HepG2 (cell line): ENCODE results near the gene PDXDC1. TPM values are rescaled to one million over a fixed set of nuclear protein-coding genes. Genes with fewer than 3 reads are reported as not detected.
"Not testable (repeated sequence)": the region's sequence is repeated elsewhere in the genome, so short reads cannot be mapped to it uniquely, and the experiment has no call there.

Experiments used
- ATAC-seq: fragments of 200-7000 bp; cut with Tn5 transposase; 3 replicates; pipeline ENCODE4 v1.9.1; 2020; ENCODE audit warnings: mild to moderate bottlenecking, moderate library complexity
- BruUV-seq: library from RNA; stranded (reverse); fragments of 400-500 nt; replicated peaks from 2 replicates; lab custom pipeline; 2021; lab: Mats Ljungman, UMichigan
- CTCF ChIA-PET: fragments of 300-600 bp; formaldehyde crosslinking; extraction: SDS; loops from one replicate; lab custom pipeline; 2021; ENCODE audit warnings: low total read pairs, inconsistent platforms, low intra/inter-chr PET ratio; lab: Yijun Ruan, JAX
- POLR2A ChIA-PET: fragments of 350-600 bp; sonication (Branson Sonifier 250); formaldehyde crosslinking; loops from one replicate; lab custom pipeline; 2020; ENCODE audit warnings: antibody characterized with exemption, inconsistent platforms; lab: Yijun Ruan, JAX
- DNase-seq: peaks from one replicate; pipeline ENCODE4 v3.0.0-alpha.2; 2015; ENCODE audit warnings: low spot score
- FAIRE-seq: peaks from 3 replicates; lab custom pipeline; 2011; peaks lifted over from hg19 to GRCh38; lab: Jason Lieb, UNC
- H2AFZ ChIP-seq: one replicate; pipeline ENCODE4 v1.6.1; 2011; ENCODE audit warnings: low read length, inconsistent platforms
- H3K27ac ChIP-seq: fragments of 300-600 bp; 3 replicates; pipeline ENCODE4 v1.8.0; 2011; ENCODE audit warnings: mixed run types, mild to moderate bottlenecking, mixed read lengths, low read length, inconsistent platforms; ENCODE audit not compliant: insufficient read depth; ENCODE audit errors: extremely low read length
- H3K27me3 ChIP-seq, 2 experiments: fragments of 200-600 bp in 1 of 2; 2 replicates in 1 of 2; 3 replicates in 1 of 2; pipeline versions ENCODE4 v1.6.0 to v1.8.0; 2011; ENCODE audit warnings: low read length in 2 of 2, mild to moderate bottlenecking in 2 of 2, moderate library complexity in 2 of 2, inconsistent platforms in 1 of 2; ENCODE audit not compliant: insufficient read depth in 2 of 2, control insufficient read depth in 1 of 2
- H3K36me3 ChIP-seq, 2 experiments: fragments of 200-600 bp in 1 of 2; replicated peaks in 1 of 2; 2 replicates in 1 of 2; 3 replicates in 1 of 2; pipeline versions ENCODE4 v1.5.1 to v1.8.0; 2011; ENCODE audit warnings: low read length in 2 of 2, inconsistent platforms in 1 of 2; ENCODE audit not compliant: insufficient read depth in 2 of 2, control insufficient read depth in 1 of 2
- H3K4me1 ChIP-seq: 2 replicates; pipeline ENCODE4 v1.5.1; 2012; ENCODE audit warnings: low read length, inconsistent platforms; ENCODE audit not compliant: insufficient read depth
- H3K4me2 ChIP-seq: 2 replicates; pipeline ENCODE4 v1.6.0; 2011; ENCODE audit warnings: low read depth, low read length, inconsistent platforms
- H3K4me3 ChIP-seq, 3 experiments: fragments of 200-600 bp in 1 of 3; sonication (generic), shearing (Covaris generic) in 1 of 3; replicated peaks in 1 of 3; 2 replicates each; pipeline ENCODE4 v1.5.1; 2011 to 2016; ENCODE audit warnings: low read length in 3 of 3, inconsistent platforms in 2 of 3, low read depth in 2 of 3, mild to moderate bottlenecking in 2 of 3, control low read depth in 1 of 3, mixed read lengths in 1 of 3; ENCODE audit not compliant: insufficient read depth in 1 of 3
- H3K79me2 ChIP-seq: one replicate; pipeline ENCODE4 v1.6.1; 2011; ENCODE audit warnings: low read length, inconsistent platforms; ENCODE audit not compliant: insufficient read depth
- H3K9ac ChIP-seq: 2 replicates; pipeline ENCODE4 v1.6.0; 2011; ENCODE audit warnings: mild to moderate bottlenecking, low read depth, low read length, inconsistent platforms; ENCODE audit not compliant: insufficient read depth
- H3K9me3 ChIP-seq: 2 replicates; pipeline ENCODE4 v1.5.1; 2012; ENCODE audit warnings: mild to moderate bottlenecking, low read length
- H4K20me1 ChIP-seq: 2 replicates; pipeline ENCODE4 v1.6.0; 2011; ENCODE audit warnings: inconsistent platforms, mild to moderate bottlenecking, low read length, moderate library complexity; ENCODE audit not compliant: insufficient read depth
- WGBS: methylation state at CpG from one replicate; pipeline ENCODE4 v1.1.6; 2017; ENCODE audit warnings: low lambda C conversion rate; 5-methylcytosine and 5-hydroxymethylcytosine counted together
- in situ Hi-C: cut with HindIII; loops from 2 replicates; pipeline ENCODE4 v1.10.0; 2017; ENCODE audit warnings: low pct_unique_long_range_greater_than_20kb; ENCODE audit not compliant: extremely low pct_ligation_motif_present
- intact Hi-C: fragments of 100-400 bp; cut with micrococcal nuclease; formaldehyde crosslinking; loops from one replicate; pipeline ENCODE4 v1.10.0; 2022; ENCODE audit not compliant: unreplicated experiment
- polyA plus RNA-seq, 8 experiments: library from polyadenylated mRNA; depleted of rRNA in 3 of 8; stranded (reverse) in 7 of 8; unstranded in 1 of 8; fragments of >200 nt; fragmentation: Illumina TruSeq in 4 of 8; extraction: Trizol in 4 of 8; gene quantifications; 2 replicates each; pipeline versions ENCODE4 v1.2.1 to v1.2.3, GENCODE V29; 2011 to 2016; ENCODE audit warnings: low read depth in 4 of 8, missing spikeins in 1 of 8, mixed read lengths in 1 of 8; ENCODE audit not compliant: insufficient read depth in 1 of 8
- total RNA-seq, 5 experiments: library from RNA; depleted of rRNA; stranded (reverse); fragments of >200 nt; fragmentation: Illumina TruSeq; extraction: Trizol; gene quantifications; 2 replicates each; pipeline ENCODE4 v1.2.3, GENCODE V29; 2016; ENCODE audit warnings: low read depth in 1 of 5
- TF ChIP-seq, protein P1 (sequence below), 2 experiments: fragments of 450-650 bp in 1 of 2; sonication (generic) in 1 of 2; formaldehyde crosslinking in 1 of 2; IDR thresholded peaks; 2 replicates each; pipeline versions ENCODE4 v1.6.1 to v1.8.0; 2016 to 2022; ENCODE audit warnings: antibody characterized with exemption in 1 of 2, mild to moderate bottlenecking in 1 of 2, missing genetic modification reagents in 1 of 2

PDXDC1 gene
- total and polyA plus RNA-seq, 2 of the 13 experiments (the other 11 are each of a cell fraction or from before 2014, with no cell fraction given): 133 to 169 TPM

DNA sequence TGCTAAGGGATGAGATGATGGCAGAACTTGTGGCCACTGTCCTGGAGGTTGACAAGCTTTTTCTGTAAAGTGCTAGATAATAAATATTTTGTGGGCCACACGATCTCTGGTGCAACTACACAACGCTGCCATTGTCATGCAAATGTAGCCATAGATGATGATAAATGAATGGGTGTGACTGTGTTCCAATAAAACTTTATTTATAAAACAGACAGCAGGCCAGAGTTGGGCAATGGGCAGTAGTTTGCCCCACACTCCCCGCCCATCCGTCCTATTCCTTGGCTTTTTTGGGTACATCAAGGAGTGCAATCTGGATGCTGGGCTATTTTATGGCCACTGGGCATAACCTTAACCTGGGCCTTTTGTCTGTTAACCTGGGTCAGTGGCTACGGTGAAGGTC, 184.8 kb downstream of the PDXDC1 start:
- TF ChIP-seq, protein P1, sequence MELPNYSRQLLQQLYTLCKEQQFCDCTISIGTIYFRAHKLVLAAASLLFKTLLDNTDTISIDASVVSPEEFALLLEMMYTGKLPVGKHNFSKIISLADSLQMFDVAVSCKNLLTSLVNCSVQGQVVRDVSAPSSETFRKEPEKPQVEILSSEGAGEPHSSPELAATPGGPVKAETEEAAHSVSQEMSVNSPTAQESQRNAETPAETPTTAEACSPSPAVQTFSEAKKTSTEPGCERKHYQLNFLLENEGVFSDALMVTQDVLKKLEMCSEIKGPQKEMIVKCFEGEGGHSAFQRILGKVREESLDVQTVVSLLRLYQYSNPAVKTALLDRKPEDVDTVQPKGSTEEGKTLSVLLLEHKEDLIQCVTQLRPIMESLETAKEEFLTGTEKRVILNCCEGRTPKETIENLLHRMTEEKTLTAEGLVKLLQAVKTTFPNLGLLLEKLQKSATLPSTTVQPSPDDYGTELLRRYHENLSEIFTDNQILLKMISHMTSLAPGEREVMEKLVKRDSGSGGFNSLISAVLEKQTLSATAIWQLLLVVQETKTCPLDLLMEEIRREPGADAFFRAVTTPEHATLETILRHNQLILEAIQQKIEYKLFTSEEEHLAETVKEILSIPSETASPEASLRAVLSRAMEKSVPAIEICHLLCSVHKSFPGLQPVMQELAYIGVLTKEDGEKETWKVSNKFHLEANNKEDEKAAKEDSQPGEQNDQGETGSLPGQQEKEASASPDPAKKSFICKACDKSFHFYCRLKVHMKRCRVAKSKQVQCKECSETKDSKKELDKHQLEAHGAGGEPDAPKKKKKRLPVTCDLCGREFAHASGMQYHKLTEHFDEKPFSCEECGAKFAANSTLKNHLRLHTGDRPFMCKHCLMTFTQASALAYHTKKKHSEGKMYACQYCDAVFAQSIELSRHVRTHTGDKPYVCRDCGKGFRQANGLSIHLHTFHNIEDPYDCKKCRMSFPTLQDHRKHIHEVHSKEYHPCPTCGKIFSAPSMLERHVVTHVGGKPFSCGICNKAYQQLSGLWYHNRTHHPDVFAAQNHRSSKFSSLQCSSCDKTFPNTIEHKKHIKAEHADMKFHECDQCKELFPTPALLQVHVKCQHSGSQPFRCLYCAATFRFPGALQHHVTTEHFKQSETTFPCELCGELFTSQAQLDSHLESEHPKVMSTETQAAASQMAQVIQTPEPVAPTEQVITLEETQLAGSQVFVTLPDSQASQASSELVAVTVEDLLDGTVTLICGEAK (IDR thresholded peaks at IDR 0.05): peak; percentile 76
- TF ChIP-seq, protein P1 (CRISPR knock-in tag; IDR thresholded peaks at IDR 0.05): peak; percentile 98
- H3K9ac ChIP-seq, H4K20me1 ChIP-seq, intact Hi-C loops, in situ Hi-C loops, CTCF ChIA-PET, H3K4me3 ChIP-seq, H3K79me2 ChIP-seq, BruUV-seq, FAIRE-seq, H3K9me3 ChIP-seq, H3K27ac ChIP-seq, ATAC-seq, H3K36me3 ChIP-seq, H2AFZ ChIP-seq, POLR2A ChIA-PET, H3K4me2 ChIP-seq, H3K4me1 ChIP-seq, DNase-seq, H3K27me3 ChIP-seq: not testable (repeated sequence)
- 34% methylated on average over 4 of the region's 5 CpGs for whole genome bisulfite sequencing

GRCh38 chr16:15160571-15160970, 185.7 kb downstream of the PDXDC1 start:
- CTCF ChIA-PET, H3K27me3 ChIP-seq, H3K27ac ChIP-seq, H3K9ac ChIP-seq, H3K9me3 ChIP-seq, in situ Hi-C loops, H3K4me1 ChIP-seq, FAIRE-seq, H3K79me2 ChIP-seq, H4K20me1 ChIP-seq, H3K36me3 ChIP-seq, POLR2A ChIA-PET, H3K4me2 ChIP-seq, intact Hi-C loops, H2AFZ ChIP-seq, ATAC-seq, DNase-seq, BruUV-seq, H3K4me3 ChIP-seq: not testable (repeated sequence)
- WGBS: 68% methylated on average over 9 of the region's 10 CpGs

DNA sequence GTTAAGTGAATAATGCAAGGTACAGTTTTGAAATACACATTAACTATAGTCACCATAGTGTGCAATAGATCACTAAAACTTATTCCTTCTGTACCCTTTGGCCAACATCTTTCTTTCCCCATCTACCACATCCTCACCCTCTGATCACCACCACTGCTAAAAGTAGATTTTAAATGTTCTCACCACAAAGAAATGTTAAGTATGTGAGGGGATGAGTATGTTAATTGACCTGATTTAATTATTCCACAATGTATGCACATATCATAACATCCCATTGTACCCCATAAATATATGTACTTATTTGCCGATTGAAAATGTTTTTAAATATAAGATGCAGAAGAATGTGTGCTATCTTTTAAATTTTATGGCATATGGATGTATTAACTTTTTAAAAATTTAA, 188.2 kb downstream of the PDXDC1 start:
- POLR2A ChIA-PET, ATAC-seq, H3K4me3 ChIP-seq, H2AFZ ChIP-seq, DNase-seq, H3K27me3 ChIP-seq, H3K9ac ChIP-seq, H3K4me2 ChIP-seq, H3K4me1 ChIP-seq, H3K79me2 ChIP-seq, H3K36me3 ChIP-seq, CTCF ChIA-PET, intact Hi-C loops, in situ Hi-C loops, H3K9me3 ChIP-seq, BruUV-seq, H3K27ac ChIP-seq, H4K20me1 ChIP-seq, FAIRE-seq: not testable (repeated sequence)
- WGBS: 77% methylated on average over 1 of the region's 1 CpG
